Measurements from ENCODE around the gene TTC27. TPM values are rescaled to one million over a fixed set of nuclear protein-coding genes. Genes with fewer than 3 reads are reported as not detected.
"Not testable (repeated sequence)": the region's sequence is repeated elsewhere in the genome, so short reads cannot be mapped to it uniquely, and the experiment has no call there.

TTC27 gene
- total RNA-seq, 2 experiments from 2014 or later, result 14.9 to 20.9 TPM

DNA sequence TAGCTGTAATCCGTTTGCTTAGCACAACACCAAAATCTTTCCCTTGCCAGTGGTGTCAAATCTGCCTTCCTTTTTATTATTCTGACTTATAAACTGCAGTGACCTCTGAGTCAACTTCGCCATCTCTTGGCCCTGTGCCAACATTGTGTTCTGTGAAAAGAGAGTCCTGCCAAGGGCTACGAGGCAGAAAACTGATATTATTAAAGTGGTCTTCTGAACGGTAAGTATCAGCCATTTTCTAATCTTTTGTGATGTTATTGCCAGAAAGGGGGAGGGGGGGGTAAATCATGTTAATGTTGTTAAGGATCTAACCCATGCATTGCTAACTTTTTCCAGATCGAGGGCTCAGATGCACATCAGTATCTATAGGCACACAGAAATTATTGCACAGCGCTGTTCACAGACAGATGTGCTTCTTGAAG lies 197.5 kb downstream of the TTC27 start:
- no peak for ATAC-seq
- Mint-ChIP-seq H3K27me3 (ENCODE audit: low read depth) (no peaks in the 10 kb centered on the region), H3K4me1 (ENCODE audit: low read depth) (no peaks in the 10 kb centered on the region), H3K27ac (no peak overlapping the region), H3K36me3 (ENCODE audit: low read depth) (peaks cover 1% of the 10 kb centered on the region), H3K9me3 (ENCODE audit: insufficient read depth) (no peaks in the 10 kb centered on the region), H3K4me3 (no peak overlapping the region)
- POLR2A ChIA-PET, result no interaction called here
- DNase-seq, result no peak
- CTCF ChIA-PET, result interaction anchor here (1.0 kb wide), 1 partner anchor 9 kb away, joined by 3 read pairs; no protein-coding TSS in a partner anchor

GRCh38 chr2:32830196-32830595 lies 202.3 kb downstream of the TTC27 start:
- DNase-seq, result no peak
- H3K9me3 Mint-ChIP-seq (ENCODE audit: insufficient read depth), result no peaks in the 10 kb centered on the region
- no peak for ATAC-seq
- H3K27me3 Mint-ChIP-seq (ENCODE audit: low read depth), result peaks cover 4% of the 10 kb centered on the region
- peaks cover 4% of the 10 kb centered on the region for H3K4me1 Mint-ChIP-seq (ENCODE audit: low read depth)
- no peak overlapping the region for H3K27ac Mint-ChIP-seq
- CTCF ChIA-PET, result interaction anchor here (1.2 kb wide), 1 partner anchor 58 kb away, joined by 3 read pairs; no protein-coding TSS in a partner anchor
- POLR2A ChIA-PET, result no interaction called here
- no peaks in the 10 kb centered on the region for H3K36me3 Mint-ChIP-seq (ENCODE audit: low read depth)
- no peak overlapping the region for H3K4me3 Mint-ChIP-seq

- no peaks in the 10 kb centered on the region for H3K36me3 Mint-ChIP-seq (ENCODE audit: low read depth)
- H3K9me3 Mint-ChIP-seq (ENCODE audit: insufficient read depth), result no peaks in the 10 kb centered on the region
- ATAC-seq (no peak), DNase-seq (no peak)
- no peak overlapping the region for H3K4me3 Mint-ChIP-seq
- H3K4me1 Mint-ChIP-seq (ENCODE audit: low read depth), result peaks cover 7% of the 10 kb centered on the region
- H3K27ac Mint-ChIP-seq, result no peak overlapping the region
- ChIA-PET CTCF (no interaction called here), POLR2A (no interaction called here)
- H3K27me3 Mint-ChIP-seq (ENCODE audit: low read depth), result peaks cover 4% of the 10 kb centered on the region
Measured at GRCh38 chr2:32832821-32833220, 205.0 kb downstream of the TTC27 start.

DNA sequence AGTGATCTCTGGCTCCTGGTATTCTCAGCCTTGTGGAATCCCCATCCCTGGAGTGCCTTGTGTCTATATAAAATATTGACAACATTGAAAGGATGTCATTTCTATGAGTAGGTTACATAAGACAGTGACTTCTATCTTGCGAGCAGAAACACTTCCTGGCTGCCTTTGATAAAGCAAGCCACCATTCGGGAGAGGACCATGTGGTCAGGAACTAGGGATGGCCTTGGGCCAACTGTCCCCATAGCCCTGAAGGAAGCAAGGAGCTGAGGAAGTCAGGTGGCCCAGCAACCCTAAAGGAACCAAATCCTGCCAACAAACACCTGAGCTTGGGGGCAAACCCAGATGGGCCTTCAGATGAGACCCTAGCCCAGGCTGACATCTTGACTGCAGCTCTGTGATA lies 205.9 kb downstream of the TTC27 start:
- Mint-ChIP-seq H3K27me3 (ENCODE audit: low read depth) (peaks cover 4% of the 10 kb centered on the region), H3K27ac (no peak overlapping the region), H3K4me1 (ENCODE audit: low read depth) (peaks cover 7% of the 10 kb centered on the region), H3K4me3 (no peak overlapping the region), H3K36me3 (ENCODE audit: low read depth) (no peaks in the 10 kb centered on the region), H3K9me3 (ENCODE audit: insufficient read depth) (no peaks in the 10 kb centered on the region)
- ATAC-seq (no peak), DNase-seq (no peak)
- POLR2A ChIA-PET, result no interaction called here
- CTCF ChIA-PET, result no interaction called here

DNA sequence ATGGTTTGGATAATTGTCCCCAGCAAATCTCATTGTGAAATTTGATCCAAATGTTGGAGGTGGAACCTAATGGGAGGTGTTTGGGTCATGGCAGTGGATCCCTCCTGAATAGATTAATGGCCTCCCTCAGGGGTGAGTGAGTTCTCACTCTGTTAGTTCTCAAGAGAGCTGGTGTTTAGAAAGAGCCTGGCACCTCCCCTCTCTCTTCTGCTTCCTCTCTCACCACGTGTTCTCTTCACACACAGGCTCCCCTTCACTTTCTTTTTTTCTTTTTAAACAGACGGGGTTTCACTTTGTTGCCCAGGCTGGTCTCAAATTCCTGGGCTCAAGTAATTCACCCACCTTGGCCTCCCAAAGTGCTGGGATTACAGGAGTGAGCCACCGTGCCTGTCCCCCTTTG lies 207.3 kb downstream of the TTC27 start:
- DNase-seq, result no peak
- CTCF ChIA-PET, result no interaction called here
- Mint-ChIP-seq H3K27me3 (ENCODE audit: low read depth) (peaks cover 4% of the 10 kb centered on the region), H3K36me3 (ENCODE audit: low read depth) (no peaks in the 10 kb centered on the region), H3K9me3 (ENCODE audit: insufficient read depth) (no peaks in the 10 kb centered on the region), H3K27ac (no peak overlapping the region), H3K4me3 (no peak overlapping the region), H3K4me1 (ENCODE audit: low read depth) (peaks cover 7% of the 10 kb centered on the region)
- POLR2A ChIA-PET, result no interaction called here
- no peak for ATAC-seq

DNA sequence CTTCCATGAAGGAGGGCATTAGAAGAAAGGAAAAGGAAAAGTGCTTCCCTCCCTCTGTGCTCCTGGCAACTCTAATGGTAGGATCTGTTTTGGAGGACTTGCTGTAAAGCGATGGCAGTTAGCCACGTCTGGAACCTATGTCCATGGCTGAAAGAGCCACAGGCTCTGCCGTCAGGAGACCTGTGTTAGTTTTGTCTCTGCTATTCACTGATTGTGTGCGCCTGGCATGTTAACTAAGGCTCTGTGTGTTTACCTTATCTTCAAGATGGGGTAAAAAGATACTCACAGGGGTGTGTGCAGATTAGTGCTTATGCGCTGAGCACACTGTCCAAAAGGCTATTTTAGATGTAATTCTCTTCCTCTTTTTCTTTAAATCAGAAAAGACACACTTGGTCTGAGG lies 209.1 kb downstream of the TTC27 start:
- ATAC-seq, result no peak
- H3K27me3 Mint-ChIP-seq (ENCODE audit: low read depth), result no peaks in the 10 kb centered on the region
- peaks cover 7% of the 10 kb centered on the region for H3K4me1 Mint-ChIP-seq (ENCODE audit: low read depth)
- CTCF ChIA-PET, result no interaction called here
- H3K27ac Mint-ChIP-seq, result no peak overlapping the region
- POLR2A ChIA-PET, result no interaction called here
- H3K9me3 Mint-ChIP-seq (ENCODE audit: insufficient read depth), result no peaks in the 10 kb centered on the region
- H3K36me3 Mint-ChIP-seq (ENCODE audit: low read depth), result no peaks in the 10 kb centered on the region
- no peak for DNase-seq
- no peak overlapping the region for H3K4me3 Mint-ChIP-seq

- DNase-seq, result no peak
- no peak overlapping the region for H3K27ac Mint-ChIP-seq
- ChIA-PET CTCF (no interaction called here), POLR2A (no interaction called here)
- ATAC-seq, result no peak
- no peaks in the 10 kb centered on the region for H3K27me3 Mint-ChIP-seq (ENCODE audit: low read depth)
- H3K36me3 Mint-ChIP-seq (ENCODE audit: low read depth), result no peaks in the 10 kb centered on the region
- no peaks in the 10 kb centered on the region for H3K9me3 Mint-ChIP-seq (ENCODE audit: insufficient read depth)
- no peak overlapping the region for H3K4me3 Mint-ChIP-seq
- peaks cover 7% of the 10 kb centered on the region for H3K4me1 Mint-ChIP-seq (ENCODE audit: low read depth)
Measured at GRCh38 chr2:32838418-32838817, 210.6 kb downstream of the TTC27 start.

DNA sequence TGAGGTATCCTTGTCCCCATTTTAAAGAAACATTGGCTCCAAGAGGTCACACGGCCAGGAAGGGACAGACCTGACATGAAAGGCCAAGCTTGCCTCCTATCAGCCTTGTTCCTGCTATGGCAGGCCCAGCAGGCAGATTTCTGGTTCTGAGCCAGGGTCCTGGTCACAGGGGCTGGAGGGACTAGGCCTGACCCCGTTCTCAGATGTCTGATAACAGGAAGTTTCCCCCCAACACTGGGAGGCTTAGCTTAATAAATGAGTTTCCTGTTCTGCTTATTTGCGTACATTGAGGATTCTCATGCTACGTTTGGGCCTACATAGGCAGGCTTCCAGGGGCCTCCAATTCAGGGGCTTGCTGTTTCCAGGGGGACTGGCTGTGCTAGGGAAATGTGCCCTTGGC lies 211.1 kb downstream of the TTC27 start:
- ATAC-seq (no peak), DNase-seq (no peak)
- Mint-ChIP-seq H3K4me3 (no peak overlapping the region), H3K4me1 (ENCODE audit: low read depth) (peaks cover 7% of the 10 kb centered on the region), H3K9me3 (ENCODE audit: insufficient read depth) (no peaks in the 10 kb centered on the region), H3K27ac (no peak overlapping the region), H3K36me3 (ENCODE audit: low read depth) (no peaks in the 10 kb centered on the region), H3K27me3 (ENCODE audit: low read depth) (no peaks in the 10 kb centered on the region)
- POLR2A ChIA-PET, result no interaction called here
- CTCF ChIA-PET, result no interaction called here

- POLR2A ChIA-PET, result no interaction called here
- H3K4me1 Mint-ChIP-seq (ENCODE audit: low read depth), result no peaks in the 10 kb centered on the region
- no peaks in the 10 kb centered on the region for H3K27me3 Mint-ChIP-seq (ENCODE audit: low read depth)
- CTCF ChIA-PET, result no interaction called here
- no peaks in the 10 kb centered on the region for H3K36me3 Mint-ChIP-seq (ENCODE audit: low read depth)
- ATAC-seq (no peak), DNase-seq (no peak)
- no peaks in the 10 kb centered on the region for H3K9me3 Mint-ChIP-seq (ENCODE audit: insufficient read depth)
- no peak overlapping the region for H3K27ac Mint-ChIP-seq
- no peak overlapping the region for H3K4me3 Mint-ChIP-seq
Measured at GRCh38 chr2:32841931-32842898, 214.4 kb downstream of the TTC27 start.

DNA sequence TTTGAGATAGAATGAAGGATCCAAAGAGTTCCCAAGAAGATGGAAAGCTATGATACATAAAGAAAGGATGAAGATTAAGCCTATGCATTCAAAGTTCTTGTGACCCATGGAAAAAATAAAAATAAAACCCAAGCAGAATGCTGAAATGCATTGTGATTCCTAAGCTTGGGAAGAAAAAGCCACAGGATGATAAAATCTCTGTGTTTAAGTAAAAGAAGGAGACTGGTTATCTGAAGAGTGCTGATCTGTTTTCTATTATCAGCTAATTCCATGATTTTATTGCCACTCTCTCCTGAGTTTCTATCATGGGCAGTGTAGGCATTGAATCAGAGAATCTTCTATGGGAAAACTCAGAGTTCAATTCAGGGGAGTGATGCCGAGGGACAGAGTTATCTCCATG lies 215.8 kb downstream of the TTC27 start:
- CTCF ChIA-PET, result no interaction called here
- ATAC-seq (no peak), DNase-seq (no peak)
- Mint-ChIP-seq H3K9me3 (ENCODE audit: insufficient read depth) (no peaks in the 10 kb centered on the region), H3K27ac (no peak overlapping the region), H3K36me3 (ENCODE audit: low read depth) (no peaks in the 10 kb centered on the region), H3K4me3 (no peak overlapping the region), H3K27me3 (ENCODE audit: low read depth) (peaks cover 3% of the 10 kb centered on the region), H3K4me1 (ENCODE audit: low read depth) (no peaks in the 10 kb centered on the region)
- POLR2A ChIA-PET, result no interaction called here

- ATAC-seq (no peak), DNase-seq (no peak)
- Mint-ChIP-seq H3K9me3 (ENCODE audit: insufficient read depth) (no peaks in the 10 kb centered on the region), H3K4me3 (no peak overlapping the region), H3K27me3 (ENCODE audit: low read depth) (peaks cover 3% of the 10 kb centered on the region), H3K36me3 (ENCODE audit: low read depth) (no peaks in the 10 kb centered on the region), H3K27ac (no peak overlapping the region), H3K4me1 (ENCODE audit: low read depth) (no peaks in the 10 kb centered on the region)
- ChIA-PET CTCF (no interaction called here), POLR2A (no interaction called here)
Measured at GRCh38 chr2:32844253-32844652, 216.4 kb downstream of the TTC27 start.

DNA sequence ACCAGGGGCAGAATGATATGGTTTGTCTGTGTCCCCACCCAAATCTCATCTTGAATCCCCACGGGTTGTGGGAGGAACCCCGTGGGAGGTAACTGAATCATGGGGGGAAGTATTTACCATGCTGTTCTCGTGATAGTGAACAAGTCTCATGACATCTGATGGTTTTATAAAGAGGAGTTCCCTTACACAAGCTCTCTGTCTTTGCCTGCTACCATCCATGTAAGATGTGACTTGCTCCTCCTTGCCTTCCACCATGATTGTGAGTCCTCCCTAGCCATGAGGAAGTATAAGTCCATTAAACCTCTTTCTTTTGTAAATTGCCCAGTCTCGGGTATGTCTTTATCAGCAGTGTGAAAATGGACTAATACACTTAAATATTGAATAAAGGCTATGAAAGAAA lies 218.4 kb downstream of the TTC27 start:
- H3K9me3 Mint-ChIP-seq (ENCODE audit: insufficient read depth); CTCF ChIA-PET; ATAC-seq; H3K4me3 Mint-ChIP-seq; H3K36me3 Mint-ChIP-seq (ENCODE audit: low read depth); DNase-seq; POLR2A ChIA-PET; H3K27me3 Mint-ChIP-seq (ENCODE audit: low read depth); H3K27ac Mint-ChIP-seq; H3K4me1 Mint-ChIP-seq (ENCODE audit: low read depth): not testable (repeated sequence)

- H3K4me3 Mint-ChIP-seq, result no peak overlapping the region
- H3K27me3 Mint-ChIP-seq (ENCODE audit: low read depth), result peaks cover 3% of the 10 kb centered on the region
- H3K9me3 Mint-ChIP-seq (ENCODE audit: insufficient read depth), result no peaks in the 10 kb centered on the region
- no peaks in the 10 kb centered on the region for H3K36me3 Mint-ChIP-seq (ENCODE audit: low read depth)
- ChIA-PET POLR2A (no interaction called here), CTCF (interaction anchor here (1.3 kb wide), 1 partner anchor 9 kb away, joined by 3 read pairs; no protein-coding TSS in a partner anchor)
- ATAC-seq (no peak), DNase-seq (no peak)
- no peaks in the 10 kb centered on the region for H3K4me1 Mint-ChIP-seq (ENCODE audit: low read depth)
- H3K27ac Mint-ChIP-seq, result no peak overlapping the region
Measured at GRCh38 chr2:32847734-32848133, 219.9 kb downstream of the TTC27 start.

All from activated CD8-positive, alpha-beta T cell treated with anti-CD3 and anti-CD28 coated beads, Interleukin-2, amount 10 ng/mL, durations not matched to agents 7 days and 5 days (primary cell).